HepG2 (cell line): Measurements from ENCODE around the gene GFOD1. TPM values are rescaled to one million over a fixed set of nuclear protein-coding genes. Genes with fewer than 3 reads are reported as not detected.

ENCODE experiments used
- CENPT ChIP-seq: sonication (generic); formaldehyde crosslinking; IDR thresholded peaks from 2 replicates; pipeline ENCODE4 v1.8.0; 2022; ENCODE audit warnings: low read depth, mild to moderate bottlenecking, moderate library complexity, missing genetic modification reagents
- CTCF ChIP-seq: sonication (generic); formaldehyde crosslinking; IDR thresholded peaks from 2 replicates; pipeline ENCODE4 v1.5.0; 2020; ENCODE audit warnings: mild to moderate bottlenecking, missing genetic modification reagents, moderate library complexity
- EHMT2 ChIP-seq: fragments of 200-600 bp; sonication (generic); IDR thresholded peaks from 2 replicates; pipeline ENCODE4 v1.7.0; 2017; ENCODE audit warnings: antibody characterized with exemption, low read depth, low read length, borderline replicate concordance
- GLI4 ChIP-seq: sonication (generic); formaldehyde crosslinking; IDR thresholded peaks from 2 replicates; pipeline ENCODE4 v1.5.1; 2020; ENCODE audit warnings: missing genetic modification reagents, mild to moderate bottlenecking, moderate library complexity, borderline replicate concordance
- GRHL1 ChIP-seq: sonication (generic); formaldehyde crosslinking; conservative IDR thresholded peaks from 2 replicates; pipeline ENCODE4 v1.8.0; 2022; ENCODE audit warnings: missing genetic modification reagents
- GTF2F1 ChIP-seq: fragments of 150-350 bp; IDR thresholded peaks from 2 replicates; pipeline ENCODE4 v1.6.1; 2014; ENCODE audit warnings: low read length
- HDAC2 ChIP-seq: sonication (generic); formaldehyde crosslinking; IDR thresholded peaks from 2 replicates; pipeline ENCODE4 v1.4.0; 2020; ENCODE audit warnings: missing genetic modification reagents
- KDM3A ChIP-seq: IDR thresholded peaks from 2 replicates; pipeline ENCODE4 v1.6.1; 2018; ENCODE audit warnings: low read depth, missing compliant biosample characterization
- MATR3 ChIP-seq: sonication (generic); formaldehyde crosslinking; IDR thresholded peaks from 2 replicates; pipeline ENCODE4 v1.4.0; 2020; ENCODE audit warnings: missing genetic modification reagents
- NFAT5 ChIP-seq: sonication (generic); formaldehyde crosslinking; IDR thresholded peaks from 2 replicates; pipeline ENCODE4 v1.4.0; 2020; ENCODE audit warnings: missing genetic modification reagents
- PBX3 ChIP-seq: sonication (generic); formaldehyde crosslinking; IDR thresholded peaks from 2 replicates; pipeline ENCODE4 v1.8.1; 2023; ENCODE audit warnings: missing genetic modification reagents, inconsistent platforms, borderline replicate concordance
- SNAPC2 ChIP-seq: sonication (generic); formaldehyde crosslinking; IDR thresholded peaks from 2 replicates; pipeline ENCODE4 v1.8.1; 2022; ENCODE audit warnings: mild to moderate bottlenecking, missing genetic modification reagents
- SP140L ChIP-seq: sonication (generic); formaldehyde crosslinking; IDR thresholded peaks from 2 replicates; pipeline ENCODE4 v1.4.0; 2020; ENCODE audit warnings: missing genetic modification reagents, borderline replicate concordance
- TBP ChIP-seq: sonication (generic); formaldehyde crosslinking; IDR thresholded peaks from 2 replicates; pipeline ENCODE4 v1.5.0; 2020; ENCODE audit warnings: missing genetic modification reagents
- ZBTB39 ChIP-seq: sonication (generic); formaldehyde crosslinking; IDR thresholded peaks from 2 replicates; pipeline ENCODE4 v1.5.0; 2020; ENCODE audit warnings: missing genetic modification reagents
- ZNF101 ChIP-seq: sonication (generic); formaldehyde crosslinking; IDR thresholded peaks from 2 replicates; pipeline ENCODE4 v1.4.0; 2020; ENCODE audit warnings: mild to moderate bottlenecking, low read depth, missing genetic modification reagents, borderline replicate concordance
- ZNF703 ChIP-seq: sonication (generic); formaldehyde crosslinking; IDR thresholded peaks from 2 replicates; pipeline ENCODE4 v1.5.1; 2020; ENCODE audit warnings: missing genetic modification reagents, mild to moderate bottlenecking, moderate library complexity, borderline replicate concordance
- ZNF768 ChIP-seq: sonication (generic); formaldehyde crosslinking; IDR thresholded peaks from 2 replicates; pipeline ENCODE4 v1.4.0; 2020; ENCODE audit warnings: missing genetic modification reagents
- polyA plus RNA-seq, 8 experiments: library from polyadenylated mRNA; depleted of rRNA in 3 of 8; stranded (reverse) in 7 of 8; unstranded in 1 of 8; fragments of >200 nt; fragmentation: Illumina TruSeq in 4 of 8; extraction: Trizol in 4 of 8; gene quantifications; 2 replicates each; pipeline versions ENCODE4 v1.2.1 to v1.2.3, GENCODE V29; 2011 to 2016; ENCODE audit warnings: low read depth in 4 of 8, missing spikeins in 1 of 8, mixed read lengths in 1 of 8; ENCODE audit not compliant: insufficient read depth in 1 of 8
- total RNA-seq, 5 experiments: library from RNA; depleted of rRNA; stranded (reverse); fragments of >200 nt; fragmentation: Illumina TruSeq; extraction: Trizol; gene quantifications; 2 replicates each; pipeline ENCODE4 v1.2.3, GENCODE V29; 2016; ENCODE audit warnings: low read depth in 1 of 5

GFOD1 gene
- total and polyA plus RNA-seq, 2 of the 13 experiments (the other 11 are each of a cell fraction or from before 2014, with no cell fraction given): 1.9 to 6.4 TPM

- TF ChIP-seq CTCF (CRISPR knock-in tag) (no peak), MATR3 (CRISPR knock-in tag) (no peak), PBX3 (CRISPR knock-in tag) (no peak), SP140L (CRISPR knock-in tag) (0 out of 2 replicates have a peak, but pooled peaks have one; percentile 46), ZNF768 (CRISPR knock-in tag) (no peak), NFAT5 (CRISPR knock-in tag) (no peak), GLI4 (CRISPR knock-in tag) (no peak), ZBTB39 (CRISPR knock-in tag) (no peak), GRHL1 (no peak), CENPT (CRISPR knock-in tag) (no peak), SNAPC2 (CRISPR knock-in tag) (no peak), ZNF703 (CRISPR knock-in tag) (no peak), ZNF101 (CRISPR knock-in tag) (no peak), TBP (CRISPR knock-in tag) (no peak), GTF2F1 (no peak), KDM3A (CRISPR knock-in tag) (no peak), HDAC2 (peak; percentile 97), EHMT2 (no peak)
Measured at GRCh38 chr6:13413466-13413862, 73.9 kb downstream of the GFOD1 start (continued).
